GM19238 (cell line): ENCODE results near the gene CDA.

Experiments used
- DNase-seq: peaks from one replicate; pipeline ENCODE4 v3.0.0; 2011; ENCODE audit warnings: low spot score; ENCODE audit not compliant: insufficient read length

CDA gene

GRCh38 chr1:20615946-20616846, 27.3 kb downstream of the CDA start:
- DNase-seq = peak; percentile 56

- no peak for DNase-seq
Measured at GRCh38 chr1:20616847-20617487, 28.1 kb downstream of the CDA start.

- DNase-seq = no peak
Measured at GRCh38 chr1:20618550-20618949, 29.7 kb downstream of the CDA start.

GRCh38 chr1:20619999-20620398, 31.1 kb downstream of the CDA start:
- DNase-seq = no peak

- no peak for DNase-seq
Measured at GRCh38 chr1:20621012-20621411, 32.1 kb downstream of the CDA start.

- no peak for DNase-seq
Measured at GRCh38 chr1:20624709-20625108, 35.8 kb downstream of the CDA start.

- DNase-seq = no peak
Measured at GRCh38 chr1:20625176-20626097, 36.5 kb downstream of the CDA start.

- DNase-seq = no peak
Measured at GRCh38 chr1:20626098-20626427, 37.2 kb downstream of the CDA start.

- no peak for DNase-seq
Measured at GRCh38 chr1:20626524-20626923, 37.6 kb downstream of the CDA start.

GRCh38 chr1:20630729-20631128, 41.8 kb downstream of the CDA start:
- no peak for DNase-seq

GRCh38 chr1:20632386-20632785, 43.5 kb downstream of the CDA start:
- no peak for DNase-seq

GRCh38 chr1:20633190-20634064, 44.5 kb downstream of the CDA start, which contains the start of gene PINK1:
TSS of gene PINK1 (plus strand) at chr1:20633458. CDS start at chr1:20633549, 91 bp downstream.
- DNase-seq = peak; percentile 83

GRCh38 chr1:20634065-20634593, 45.2 kb downstream of the CDA start:
- no peak for DNase-seq

GRCh38 chr1:20634594-20635084, 45.7 kb downstream of the CDA start:
- DNase-seq = no peak

- DNase-seq = no peak
Measured at GRCh38 chr1:20636785-20637347, 48.0 kb downstream of the CDA start.

- peak; percentile 48 for DNase-seq
Measured at GRCh38 chr1:20640183-20640597, 51.3 kb downstream of the CDA start.

- no peak for DNase-seq
Measured at GRCh38 chr1:20641975-20642374, 53.1 kb downstream of the CDA start.

GRCh38 chr1:20643080-20643479, 54.2 kb downstream of the CDA start:
- DNase-seq = no peak

GRCh38 chr1:20644416-20644815, 55.5 kb downstream of the CDA start:
- DNase-seq = no peak

GRCh38 chr1:20645414-20645813, 56.5 kb downstream of the CDA start:
- no peak for DNase-seq
